Gastroesophageal sphincter (tissue), 4 donors: Measurements from ENCODE around the gene ZNF396. TPM values are rescaled to one million over a fixed set of nuclear protein-coding genes. Genes with fewer than 3 reads are reported as not detected.
A peak's percentile ranks its signal among the peaks of the same experiment; 100 is the strongest.

ENCODE experiments used
- ATAC-seq: fragments of 150-250 bp; one replicate; pipeline ENCODE4 v1.9.1; 2016; ENCODE audit warnings: mild to moderate bottlenecking, moderate library complexity
- H3K27ac ChIP-seq, 4 donors: fragments of 200-600 bp; sonication (generic) in 3 of 4; 1 replicate in 3 of 4; 2 replicates in 1 of 4; pipeline ENCODE4 v1.5.1; 2016 to 2019
- H3K27me3 ChIP-seq: fragments of 200-600 bp; sonication (generic); one replicate; pipeline ENCODE4 v1.5.1; 2019
- H3K36me3 ChIP-seq, 2 donors: fragments of 200-600 bp; sonication (generic); one replicate each; pipeline ENCODE4 v1.5.1; 2019; ENCODE audit warnings: control low read depth in 1 of 2
- H3K4me1 ChIP-seq, 3 donors: fragments of 200-600 bp; sonication (generic); 1 replicate in 2 of 3; 2 replicates in 1 of 3; pipeline ENCODE4 v1.5.1; 2016 to 2019; ENCODE audit warnings: control low read depth in 2 of 3
- H3K4me3 ChIP-seq, 2 donors: fragments of 200-600 bp; sonication (generic); one replicate each; pipeline ENCODE4 v1.5.1; 2019; ENCODE audit warnings: mild to moderate bottlenecking in 1 of 2, moderate library complexity in 1 of 2
- H3K9me3 ChIP-seq, 3 donors: fragments of 200-600 bp; sonication (generic); one replicate each; pipeline ENCODE4 v1.5.1; 2017 to 2019; ENCODE audit warnings: control low read depth in 2 of 3
- CTCF ChIP-seq, 4 experiments: fragments of 200-600 bp in 2 of 4; fragments of 450-650 bp in 2 of 4; sonication (generic) in 1 of 4; IDR thresholded peaks; one replicate each; pipeline ENCODE4 v1.5.1; 2017 to 2019; ENCODE audit warnings: antibody characterized with exemption in 4 of 4, mild to moderate bottlenecking in 2 of 4, moderate library complexity in 2 of 4
- EP300 ChIP-seq: sonication (generic); formaldehyde crosslinking; IDR thresholded peaks from one replicate; pipeline ENCODE4 v1.6.1; 2017; ENCODE audit warnings: antibody characterized with exemption, mild to moderate bottlenecking
- POLR2A ChIP-seq, 2 donors: fragments of 450-650 bp; IDR thresholded peaks; one replicate each; pipeline ENCODE4 v1.6.1; 2017; ENCODE audit warnings: antibody characterized with exemption in 2 of 2, mild to moderate bottlenecking in 2 of 2, moderate library complexity in 1 of 2
- POLR2AphosphoS5 ChIP-seq: sonication (generic); formaldehyde crosslinking; IDR thresholded peaks from one replicate; pipeline ENCODE4 v1.6.1; 2017; ENCODE audit warnings: antibody characterized with exemption
- WGBS, 2 donors: methylation state at CpG; one replicate each; pipeline ENCODE4 v1.1.5; 2018; ENCODE audit warnings: low coverage in 1 of 2; 5-methylcytosine and 5-hydroxymethylcytosine counted together
- total RNA-seq, 4 donors: library from RNA; depleted of rRNA; stranded (reverse); fragments of >200 nt; gene quantifications; one replicate each; pipeline ENCODE4 v1.1.0, GENCODE V29; 2016

Gene ZNF396
- total RNA-seq, 4 donors from 2014 or later, result 2.2 to 4.1 (median 3.1) TPM

- TF ChIP-seq CTCF (IDR thresholded peaks at IDR 0.05) (no peak), POLR2AphosphoS5 (no peak), POLR2A (IDR thresholded peaks at IDR 0.05) (no peak), EP300 (no peak)
- H3K36me3 ChIP-seq, result no peaks in the 10 kb centered on the region
- H3K4me3 ChIP-seq, result no peak overlapping the region
- no peaks in the 10 kb centered on the region for H3K27me3 ChIP-seq
- no peak for ATAC-seq
- H3K27ac ChIP-seq, result no peak overlapping the region
- H3K4me1 ChIP-seq, result no peaks in the 10 kb centered on the region
- no peaks in the 10 kb centered on the region for H3K9me3 ChIP-seq
Measured at GRCh38 chr18:35362531-35362930, 14.6 kb downstream of the ZNF396 start.

- Histone ChIP-seq H3K36me3 (no peaks in the 10 kb centered on the region), H3K27me3 (no peaks in the 10 kb centered on the region), H3K9me3 (no peaks in the 10 kb centered on the region), H3K27ac (no peak overlapping the region), H3K4me1 (no peaks in the 10 kb centered on the region), H3K4me3 (no peak overlapping the region)
- no peak for ATAC-seq
- TF ChIP-seq POLR2AphosphoS5 (no peak), CTCF (IDR thresholded peaks at IDR 0.05) (no peak), POLR2A (IDR thresholded peaks at IDR 0.05) (no peak), EP300 (no peak)
- 64 to 85% methylated on average over 2 of the region's 2 CpGs for WGBS, 2 donors
Measured at GRCh38 chr18:35361570-35362321, 15.4 kb downstream of the ZNF396 start.

- 0 to 32% methylated on average over 1 to 2 of the region's 4 CpGs for WGBS, 2 donors
- H3K4me1 ChIP-seq, result peaks cover 0 to 9% (median 0%) of the 10 kb centered on the region in 3 donors
- peak overlapping the region; percentile 8 to 19 for H3K4me3 ChIP-seq
- peak overlapping the region in 2 of 4 donors; percentile 42 to 59 for H3K27ac ChIP-seq
- peaks cover 0 to 15% (median 0%) of the 10 kb centered on the region in 3 donors for H3K9me3 ChIP-seq
- peak; percentile 93 for ATAC-seq
- H3K36me3 ChIP-seq, result no peaks in the 10 kb centered on the region
- H3K27me3 ChIP-seq, result no peaks in the 10 kb centered on the region
- TF ChIP-seq POLR2A (IDR thresholded peaks at IDR 0.05), result no peak
- TF ChIP-seq POLR2AphosphoS5, result no peak
- TF ChIP-seq CTCF (IDR thresholded peaks at IDR 0.05), result peak; percentile 21 to 79 (median 69)
Measured at GRCh38 chr18:35355140-35355618, 22.0 kb downstream of the ZNF396 start.

- Histone ChIP-seq H3K27me3 (no peaks in the 10 kb centered on the region), H3K4me3 (no peak overlapping the region), H3K9me3 (peaks cover 0 to 15% (median 0%) of the 10 kb centered on the region in 3 donors), H3K27ac (no peak overlapping the region), H3K36me3 (no peaks in the 10 kb centered on the region), H3K4me1 (peaks cover 0 to 9% (median 0%) of the 10 kb centered on the region in 3 donors)
- no peak for ATAC-seq
- TF ChIP-seq POLR2AphosphoS5 (no peak), EP300 (no peak), POLR2A (IDR thresholded peaks at IDR 0.05) (no peak), CTCF (IDR thresholded peaks at IDR 0.05) (no peak)
Measured at GRCh38 chr18:35352778-35353177, 24.4 kb downstream of the ZNF396 start.

- H3K27me3 ChIP-seq, result no peaks in the 10 kb centered on the region
- ATAC-seq, result no peak
- H3K36me3 ChIP-seq, result no peaks in the 10 kb centered on the region
- 83% methylated on average over 2 of the region's 2 CpGs; no CpG with 5 or more reads in 1 of the 2 donors for WGBS, 2 donors
- H3K4me3 ChIP-seq, result no peak overlapping the region
- H3K27ac ChIP-seq, result no peak overlapping the region
- no peak for TF ChIP-seq CTCF (IDR thresholded peaks at IDR 0.05)
- TF ChIP-seq POLR2AphosphoS5, result no peak
- no peak for TF ChIP-seq POLR2A (IDR thresholded peaks at IDR 0.05)
- no peak for TF ChIP-seq EP300
- H3K9me3 ChIP-seq, result peaks cover 0 to 15% (median 0%) of the 10 kb centered on the region in 3 donors
- peaks cover 0 to 9% (median 0%) of the 10 kb centered on the region in 3 donors for H3K4me1 ChIP-seq
Measured at GRCh38 chr18:35352283-35352682, 24.9 kb downstream of the ZNF396 start.
